Stimulated activated CD4-positive, alpha-beta T cell treated with anti-CD3 and anti-CD28 coated beads, Interleukin-12 subunit alpha, Interleukin-12 subunit beta, amount 100 ng/mL, for 4 hours (primary cell): ENCODE data around the gene TIGD2.

Experiments
- DNase-seq: peaks from one replicate; pipeline ENCODE4 v3.0.0-alpha.2; 2020

Gene TIGD2

DNA sequence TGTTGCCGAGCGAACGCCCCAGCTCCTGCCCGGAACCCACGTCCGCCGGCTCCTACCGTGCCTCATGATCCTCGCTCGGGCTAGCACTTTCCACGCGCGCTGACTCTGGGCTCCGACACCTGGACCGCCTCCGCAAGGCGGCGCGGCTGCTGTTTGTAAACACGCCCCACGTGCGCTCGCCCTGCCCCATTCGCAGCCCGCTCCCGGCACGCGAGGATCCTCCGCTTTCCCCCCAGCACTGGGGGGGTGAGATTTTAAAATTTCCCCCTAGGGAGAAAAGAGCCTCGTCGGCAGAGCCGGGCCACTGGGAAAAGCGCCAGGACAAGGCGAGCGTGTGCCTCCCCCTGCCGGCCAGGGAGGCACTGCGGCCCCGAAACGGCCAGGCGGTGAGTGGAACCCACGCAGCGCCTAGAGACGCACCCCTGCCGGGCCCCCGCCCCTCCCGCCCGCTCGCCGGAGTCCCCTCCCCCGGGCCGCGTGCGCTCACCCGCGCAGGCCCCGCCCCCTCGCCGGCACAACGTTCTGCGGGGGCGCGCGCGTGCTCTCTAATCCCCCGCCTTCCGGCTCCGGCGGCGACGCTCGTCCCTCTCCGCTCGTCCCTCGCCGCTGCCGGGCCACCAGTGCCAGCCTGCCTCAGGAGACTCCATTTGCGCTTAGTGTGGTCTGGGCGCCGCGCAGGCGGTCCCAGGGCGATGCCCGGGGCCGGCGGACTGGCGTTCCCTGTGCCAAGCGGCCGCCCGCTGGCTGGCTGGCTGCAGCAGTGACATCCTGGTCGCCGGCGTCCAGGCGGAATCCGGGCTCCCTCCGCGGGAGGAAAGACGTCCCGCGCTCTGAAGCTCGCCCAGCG is at the start of gene TIGD2:
TSS of gene TIGD2 (plus strand) at position 548 of the 847 bp plus-strand sequence. CDS start 1,442 bp downstream, outside the sequence.
- peak; percentile 88 for DNase-seq

DNA sequence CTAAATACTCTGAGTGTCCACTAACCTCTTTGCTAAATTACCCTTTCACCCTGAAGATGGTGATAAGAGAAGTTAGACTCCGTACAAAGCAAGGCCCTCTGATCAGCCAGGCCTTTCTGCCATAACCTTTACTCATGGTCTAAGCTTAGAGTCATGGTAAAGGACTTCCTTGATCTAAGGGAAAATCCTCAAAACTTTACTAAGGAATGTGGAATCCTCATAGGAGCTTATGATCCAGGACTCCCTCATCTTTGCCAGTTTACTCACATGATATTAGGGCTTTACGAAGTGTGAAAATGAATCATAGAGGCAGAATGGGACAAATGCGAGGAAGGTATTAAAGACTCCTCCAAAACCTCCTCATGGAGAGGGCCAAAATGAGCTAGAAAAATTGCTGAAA is 46.5 kb upstream of the TIGD2 start:
- no peak for DNase-seq

DNA sequence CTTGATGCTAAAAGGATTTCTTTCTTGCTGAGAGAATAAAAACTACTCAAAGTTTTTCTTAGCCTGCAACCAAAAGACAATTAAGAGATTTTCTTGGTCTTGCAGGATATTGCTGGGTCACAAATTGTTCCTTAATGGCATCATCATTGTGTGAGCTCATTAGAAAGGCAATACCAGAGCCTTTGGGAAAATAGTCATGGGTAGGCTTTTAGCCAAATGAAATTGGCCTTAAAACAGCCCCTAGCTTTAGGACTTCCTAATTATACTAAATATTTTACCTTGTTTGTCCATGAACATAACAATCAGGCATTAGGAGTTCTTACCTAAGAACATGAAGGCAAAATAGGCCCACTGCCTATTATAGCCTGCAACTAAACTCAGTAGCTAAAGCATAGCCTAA is 43.9 kb upstream of the TIGD2 start:
- no peak for DNase-seq

DNA sequence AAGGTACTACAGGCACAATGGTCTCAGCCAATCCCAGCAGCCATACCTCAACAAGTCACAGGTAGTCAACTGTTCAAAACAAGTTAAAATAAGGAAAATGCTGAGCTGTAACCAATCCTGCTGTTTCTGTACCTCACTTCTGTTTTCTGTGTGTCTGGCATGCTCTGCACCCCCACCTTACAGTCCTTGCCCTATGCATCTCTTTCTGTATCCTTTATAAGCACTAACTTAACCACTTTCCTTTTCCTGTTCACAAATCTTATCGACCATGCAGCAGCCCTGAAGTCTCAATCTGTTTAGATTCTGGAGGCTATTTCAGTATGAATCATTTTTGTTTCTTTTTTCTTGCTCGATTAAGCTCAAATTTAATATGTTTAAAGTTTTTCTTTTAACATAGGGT is 41.9 kb upstream of the TIGD2 start:
- DNase-seq = no peak

DNA sequence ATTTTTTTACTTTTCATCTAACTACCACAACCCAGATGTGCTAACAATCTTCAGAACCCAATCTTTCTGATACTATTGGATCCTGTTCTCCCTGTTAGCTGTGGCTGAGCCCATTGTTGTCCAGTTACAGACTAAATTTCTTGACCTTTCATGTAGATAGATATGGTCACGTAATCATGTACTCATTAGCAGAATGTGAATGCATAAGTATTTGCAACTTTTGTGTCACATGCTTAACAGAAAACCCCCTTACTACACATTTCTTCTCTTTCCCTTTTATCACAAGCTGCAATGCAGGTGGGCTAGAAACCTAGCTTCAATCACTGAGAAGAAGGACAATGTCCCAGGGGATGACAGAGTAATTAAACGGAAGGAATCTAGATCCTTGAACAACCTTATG is 41.3 kb upstream of the TIGD2 start:
- DNase-seq = no peak

DNA sequence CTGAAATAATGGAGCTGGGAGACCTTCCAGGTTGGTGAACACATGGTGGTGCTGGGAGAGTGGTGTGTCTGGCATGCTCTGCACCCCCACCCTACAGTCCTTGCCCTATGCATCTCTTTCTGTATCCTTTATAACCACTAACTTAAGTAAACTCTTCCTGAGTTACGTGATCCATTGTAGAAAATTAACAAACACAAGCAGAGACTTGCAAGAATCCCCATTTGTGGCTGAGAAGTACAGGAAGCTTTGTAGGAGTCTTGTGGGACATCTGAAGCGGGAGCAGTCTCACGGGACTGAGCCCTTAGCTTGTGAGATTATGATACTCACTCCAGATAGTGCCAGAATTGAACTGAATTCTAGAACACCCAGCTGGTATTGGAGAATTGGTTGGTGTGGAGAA is 40.0 kb upstream of the TIGD2 start:
- DNase-seq = no peak

DNA sequence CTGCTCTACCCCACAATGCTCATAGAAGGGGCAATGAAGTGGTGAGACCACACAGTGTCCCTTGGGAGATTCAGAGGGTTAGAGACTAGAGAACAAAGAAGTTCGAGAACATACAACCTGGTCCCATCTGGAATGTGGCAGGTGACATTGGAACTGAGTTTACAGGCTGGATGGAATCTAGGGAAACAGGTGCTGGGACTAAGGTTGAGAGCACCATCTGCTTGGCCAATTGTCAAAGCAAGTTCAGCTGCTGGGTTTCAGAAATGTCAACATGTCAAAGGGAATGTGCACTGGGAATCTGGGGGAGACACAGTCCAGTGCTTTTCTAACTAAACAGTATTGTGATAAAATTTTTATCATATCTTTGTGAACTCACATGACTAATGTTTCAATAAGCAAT is 38.4 kb upstream of the TIGD2 start:
- DNase-seq = no peak

DNA sequence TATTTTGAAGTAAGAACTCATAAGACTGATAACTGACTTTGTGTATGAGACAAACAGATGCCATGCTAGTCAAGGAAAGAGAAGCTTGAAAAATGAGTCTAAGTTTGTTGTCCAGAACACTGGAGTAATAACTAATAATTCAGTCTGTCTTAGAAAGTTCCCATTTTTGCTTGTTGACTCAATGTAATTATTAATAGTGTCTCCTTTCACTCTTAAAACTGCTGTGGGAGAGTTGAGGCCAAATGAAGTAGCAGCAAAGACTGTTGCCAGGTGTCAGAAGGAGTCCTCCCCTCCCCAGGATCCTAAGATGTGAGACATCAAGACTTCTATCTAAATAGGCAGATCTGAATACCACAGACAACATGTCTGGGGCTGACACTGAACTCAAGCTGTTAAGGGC is 33.6 kb upstream of the TIGD2 start:
- DNase-seq = no peak

DNA sequence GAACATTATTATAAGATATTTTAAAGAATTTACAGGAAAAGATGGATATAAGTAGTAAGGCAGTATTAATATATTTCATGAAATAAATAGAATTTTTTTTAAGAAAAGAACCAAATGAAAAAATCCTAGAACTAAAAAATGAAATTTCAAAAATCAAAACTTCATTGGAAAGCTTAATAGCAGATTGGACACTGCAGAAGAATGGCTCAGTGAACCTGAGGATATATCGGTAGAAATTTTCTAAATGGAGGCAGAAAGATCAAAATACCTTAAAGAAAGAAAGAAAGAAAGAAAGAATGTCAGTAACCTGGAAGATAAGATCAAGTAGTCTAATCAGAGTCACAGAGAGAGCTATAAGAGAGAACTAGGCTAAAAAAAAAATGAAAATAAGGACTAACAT is 33.0 kb upstream of the TIGD2 start:
- DNase-seq = no peak

DNA sequence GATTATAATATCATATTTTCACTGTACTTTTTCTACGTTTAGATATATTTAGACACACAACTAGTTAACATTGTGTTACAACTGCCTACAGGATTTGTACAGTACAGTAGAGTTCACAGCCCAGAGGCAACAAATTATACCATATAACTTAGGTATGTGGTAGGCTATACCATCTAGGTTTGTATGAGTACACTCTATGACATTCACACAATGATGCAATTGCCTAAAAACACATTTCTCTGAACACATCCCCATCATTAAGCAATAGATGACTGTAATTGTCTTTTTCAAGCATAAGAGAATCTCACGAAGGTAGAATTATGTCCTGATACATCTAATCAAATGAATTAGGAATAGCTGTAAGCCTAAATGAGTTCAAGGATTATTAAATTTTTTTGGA is 12.3 kb upstream of the TIGD2 start:
- no peak for DNase-seq

DNA sequence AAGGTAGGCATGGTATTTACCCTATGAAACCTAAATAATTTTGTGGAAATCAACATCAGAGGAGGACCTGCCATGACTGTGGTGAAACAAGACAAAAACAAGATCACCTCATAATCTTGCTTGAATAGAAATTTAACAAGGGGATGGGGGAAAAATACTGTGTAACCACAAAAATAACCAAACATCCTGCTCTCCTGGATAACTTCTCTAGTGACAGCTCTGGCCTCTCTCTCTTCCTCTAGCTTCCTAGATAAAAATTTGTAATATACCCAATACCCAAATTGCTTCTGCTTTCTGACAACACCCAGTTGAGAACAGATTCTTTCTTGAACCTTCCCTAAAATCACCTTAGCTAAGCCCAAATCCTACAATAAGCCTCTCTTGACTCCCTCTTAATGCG is 11.9 kb upstream of the TIGD2 start:
- DNase-seq = no peak

DNA sequence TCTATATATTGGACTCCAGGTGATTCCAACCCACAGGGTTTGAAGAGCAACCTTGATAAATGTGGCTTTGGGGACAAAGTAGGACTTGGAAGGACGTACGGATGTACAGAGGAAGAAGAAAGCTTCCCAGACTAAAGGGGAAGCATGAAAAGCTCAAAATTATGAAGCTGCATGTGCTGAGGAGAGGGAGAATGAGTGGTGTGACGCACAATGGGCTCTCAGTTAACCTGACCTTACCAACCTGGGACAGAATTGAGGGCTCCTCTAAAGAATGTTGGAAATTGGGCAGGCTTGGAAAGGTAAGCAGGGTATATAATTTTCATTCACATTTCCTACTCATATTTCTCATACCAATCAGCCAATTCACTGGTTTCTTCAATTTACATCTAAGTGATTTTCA is 10.5 kb upstream of the TIGD2 start:
- DNase-seq = no peak

DNA sequence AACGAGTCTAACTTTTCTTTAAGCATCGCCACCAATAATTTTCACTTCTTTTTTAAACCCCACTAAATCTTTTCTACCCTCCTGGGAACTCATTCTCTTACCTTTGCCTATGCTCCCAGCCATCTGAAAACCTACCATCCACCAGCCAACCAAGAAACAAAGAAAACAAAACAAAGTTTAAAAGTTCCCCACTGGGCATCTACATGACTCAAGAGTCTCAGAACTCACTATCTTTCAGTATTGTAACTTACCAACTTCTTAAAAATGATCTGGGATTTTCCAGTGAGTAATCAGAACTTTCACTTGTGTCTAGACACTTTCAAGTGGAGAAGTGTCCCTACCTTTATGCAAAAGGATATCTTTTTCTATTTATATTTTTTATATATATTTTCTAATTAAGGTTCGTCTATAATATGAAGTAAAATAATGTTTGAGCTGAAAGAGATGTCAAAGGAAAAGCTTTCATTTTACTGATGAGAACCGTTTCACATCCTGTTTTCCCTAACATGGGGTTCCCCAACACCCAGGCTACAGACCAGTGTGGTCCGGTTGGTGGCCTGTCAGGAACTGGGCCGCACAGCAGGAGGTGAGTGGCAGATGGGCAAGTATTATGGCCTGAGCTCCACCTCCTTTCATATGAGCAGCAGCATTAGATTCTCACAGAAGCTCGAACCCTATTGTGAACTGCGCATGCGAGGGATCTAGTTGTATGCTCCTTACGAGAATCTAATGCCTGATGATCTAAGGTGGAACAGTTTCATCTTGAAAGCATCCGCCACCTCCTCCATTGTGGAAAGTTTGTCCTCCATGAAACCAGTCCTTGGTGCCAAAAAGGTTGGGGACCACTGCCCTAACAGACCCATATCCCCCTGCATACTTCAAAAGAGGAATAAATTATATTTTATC is 9.8 kb upstream of the TIGD2 start:
- no peak for DNase-seq

DNA sequence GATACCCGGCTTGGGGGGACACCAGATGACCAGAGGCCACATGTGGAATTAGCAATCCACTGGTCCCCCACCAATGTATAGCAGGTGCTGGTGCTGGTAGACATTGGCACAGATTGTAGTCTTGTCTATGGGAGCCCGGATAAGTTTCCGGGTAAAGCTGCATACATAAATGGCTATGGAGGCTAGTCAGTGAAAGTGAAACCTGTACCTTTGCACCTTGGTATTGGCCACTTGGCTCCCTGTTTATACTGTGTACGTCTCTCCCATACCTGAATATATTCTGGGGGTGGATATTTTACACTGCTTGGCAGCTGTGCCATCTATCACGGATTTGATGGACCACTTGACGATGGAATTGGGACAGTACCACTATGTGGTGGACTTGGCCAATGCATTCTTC is 5.6 kb upstream of the TIGD2 start:
- no peak for DNase-seq

DNA sequence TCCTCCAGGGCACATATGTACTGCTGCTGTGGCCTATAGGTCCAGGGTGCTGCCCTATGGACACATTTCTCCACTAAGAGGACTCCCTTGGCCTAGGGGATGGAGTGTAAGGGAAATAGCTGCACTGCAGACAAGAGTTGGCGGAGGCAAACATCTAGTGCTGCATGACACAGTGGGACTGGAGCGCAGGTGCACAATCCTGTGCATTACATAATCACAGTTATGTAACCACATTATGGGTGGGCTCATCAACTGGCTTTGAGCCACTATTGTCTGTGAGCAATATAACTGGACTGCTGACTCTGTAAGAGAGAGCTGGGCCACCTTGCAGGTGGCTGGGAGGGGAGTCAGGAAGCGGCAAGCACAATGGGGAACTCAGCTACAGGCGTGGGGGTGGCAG is 3.2 kb upstream of the TIGD2 start:
- no peak for DNase-seq

DNA sequence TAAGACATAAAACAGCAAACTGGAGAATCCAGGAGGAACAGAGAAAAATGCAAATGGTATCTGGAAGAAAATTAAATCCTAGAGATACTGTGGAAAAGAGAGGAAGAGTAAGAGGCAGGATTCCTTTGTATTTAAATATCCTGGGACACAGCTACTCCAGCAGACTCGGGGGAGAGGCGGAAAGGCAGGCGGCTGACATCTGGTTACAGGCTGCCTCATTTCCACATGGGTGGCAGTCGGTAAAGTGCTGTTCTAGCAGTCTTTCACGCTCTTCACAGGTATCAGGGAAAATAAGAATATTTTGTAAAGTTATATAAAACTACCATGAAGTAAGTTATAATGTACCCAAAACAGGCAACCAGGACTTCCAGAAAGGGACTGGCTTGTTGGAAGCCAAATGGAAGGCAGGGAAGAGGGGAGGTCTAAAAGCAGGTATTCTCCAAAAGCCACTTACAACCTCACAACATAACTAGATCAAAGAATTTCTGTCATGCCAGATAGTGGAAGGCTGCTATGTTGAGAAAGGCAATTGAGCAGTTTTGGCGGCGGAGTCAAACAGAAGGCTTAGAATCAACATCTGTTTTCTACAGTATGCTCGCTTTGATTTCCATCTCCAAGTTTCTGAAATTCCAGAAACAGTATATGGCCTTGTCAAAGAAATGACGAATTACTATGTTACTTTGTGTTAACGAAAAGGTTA is 1.3 kb upstream of the TIGD2 start:
- no peak for DNase-seq

DNA sequence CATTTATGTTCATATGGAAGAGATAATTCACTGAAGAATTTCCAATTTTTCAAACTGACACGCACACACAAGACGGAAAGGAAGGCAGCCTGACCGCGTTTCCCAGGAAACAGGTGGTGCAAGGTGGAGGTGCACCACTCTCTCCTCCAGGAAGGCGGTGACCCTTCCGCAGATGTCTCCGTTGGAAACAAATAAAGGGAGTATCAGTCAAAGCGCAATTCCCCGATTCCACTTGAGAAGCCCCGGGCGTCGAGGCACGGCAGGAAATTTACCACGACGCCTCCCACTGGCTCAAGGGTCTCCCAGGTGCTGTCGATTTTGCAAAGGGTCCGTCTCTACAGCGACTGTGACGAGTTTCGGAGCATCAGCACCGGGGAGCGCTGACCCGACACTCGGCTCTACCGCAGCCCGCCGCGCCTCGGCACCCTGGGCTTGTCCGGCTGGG is 770 bp upstream of the TIGD2 start:
- no peak for DNase-seq

DNA sequence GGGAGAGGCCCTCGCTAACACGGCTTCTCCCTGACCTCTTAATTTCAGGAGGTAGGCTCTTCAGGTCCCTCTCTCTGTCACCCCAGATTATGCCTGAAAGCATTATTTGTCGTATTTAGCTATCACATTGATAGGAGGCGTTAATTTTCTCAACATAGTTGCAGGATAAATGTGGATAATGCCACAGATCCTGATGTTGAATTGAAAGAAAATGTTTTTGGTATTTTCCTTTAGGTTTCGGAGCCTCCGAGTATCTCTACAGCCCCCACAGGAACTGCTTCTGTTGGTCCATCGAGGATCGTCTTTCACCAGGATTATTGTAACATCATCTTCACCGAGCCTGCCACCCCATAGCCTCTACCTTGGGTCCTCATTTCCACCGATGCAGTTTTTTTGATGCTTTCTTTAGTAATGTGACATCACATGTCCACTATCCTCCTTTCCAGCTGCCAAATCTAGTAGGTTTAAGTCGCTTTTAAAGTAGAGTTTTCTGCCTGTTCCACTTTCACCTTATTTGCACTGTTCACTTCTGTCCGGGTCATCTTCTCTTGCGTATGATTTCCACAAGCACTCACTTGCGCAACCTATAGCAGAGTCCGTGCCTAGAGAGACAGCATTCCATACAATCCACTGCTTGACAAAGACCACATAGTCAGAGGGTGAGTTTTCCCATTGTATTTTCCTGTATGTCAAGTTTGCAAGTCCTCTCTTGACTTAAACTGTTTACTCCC is 665 bp downstream of the TIGD2 start:
- DNase-seq = no peak

DNA sequence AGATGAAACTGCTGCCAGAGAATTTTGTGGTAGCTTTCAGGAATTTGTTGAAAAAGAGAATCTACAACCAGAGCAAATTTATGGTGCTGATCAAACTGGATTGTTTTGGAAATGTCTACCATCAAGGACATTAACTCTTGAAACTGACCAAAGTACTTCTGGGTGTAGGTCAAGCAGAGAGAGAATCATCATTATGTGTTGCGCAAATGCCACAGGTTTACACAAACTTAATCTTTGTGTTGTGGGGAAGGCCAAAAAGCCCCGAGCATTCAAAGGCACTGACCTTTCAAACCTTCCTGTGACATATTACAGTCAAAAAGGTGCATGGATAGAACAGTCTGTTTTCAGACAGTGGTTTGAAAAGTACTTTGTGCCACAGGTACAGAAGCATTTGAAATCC is 2.1 kb downstream of the TIGD2 start:
- DNase-seq = no peak

DNA sequence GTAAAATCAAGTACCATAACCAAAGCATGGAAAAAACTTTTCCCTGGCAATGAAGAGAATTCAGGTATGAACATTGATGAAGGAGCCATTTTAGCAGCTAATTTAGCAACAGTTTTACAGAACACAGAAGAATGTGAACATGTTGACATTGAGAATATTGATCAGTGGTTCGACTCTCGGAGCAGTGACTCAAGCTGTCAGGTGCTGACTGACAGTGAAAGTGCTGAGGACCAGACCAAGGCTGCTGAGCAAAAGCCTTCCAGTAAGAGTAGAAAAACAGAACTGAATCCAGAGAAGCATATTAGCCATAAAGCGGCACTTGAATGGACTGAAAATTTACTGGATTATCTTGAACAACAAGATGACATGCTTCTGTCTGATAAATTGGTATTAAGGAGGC is 2.8 kb downstream of the TIGD2 start:
- no peak for DNase-seq

DNA sequence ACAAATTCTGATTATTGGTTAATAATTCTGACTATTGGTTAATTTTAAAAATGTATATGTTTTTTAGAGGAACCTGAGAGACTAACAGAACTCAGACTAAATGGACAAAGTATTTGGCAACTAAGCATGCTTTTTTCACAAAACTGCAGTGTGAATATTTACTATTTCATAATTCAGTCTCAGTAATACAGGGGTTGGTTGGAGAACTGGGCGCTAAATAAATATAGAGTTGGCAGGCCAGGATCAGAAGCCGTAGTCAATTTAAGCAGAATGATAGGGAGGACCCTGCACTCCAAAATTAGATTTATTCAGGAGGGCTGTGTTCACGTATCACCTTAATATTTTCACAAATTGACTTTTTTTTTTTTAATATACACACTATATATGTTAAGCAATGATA is 5.8 kb downstream of the TIGD2 start:
- no peak for DNase-seq

DNA sequence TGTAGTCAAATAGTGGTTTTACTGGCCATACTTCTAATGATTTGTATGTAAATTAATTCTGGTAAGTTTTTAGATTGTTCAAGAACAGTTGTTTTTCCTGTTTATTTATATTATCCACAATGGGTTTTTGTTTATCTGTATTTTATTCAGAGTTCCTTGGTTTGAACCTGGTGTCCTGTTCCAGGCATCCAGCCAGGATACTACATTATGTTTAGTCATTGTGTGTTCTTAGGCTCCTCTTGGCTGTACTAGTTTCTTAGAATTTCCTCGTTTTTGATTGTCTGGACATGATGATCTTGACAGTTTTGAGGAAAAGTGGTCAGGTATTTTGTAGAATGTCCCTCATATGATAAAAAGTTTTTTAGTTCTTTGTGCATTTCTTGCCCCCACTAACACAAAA is 7.8 kb downstream of the TIGD2 start:
- DNase-seq = no peak

DNA sequence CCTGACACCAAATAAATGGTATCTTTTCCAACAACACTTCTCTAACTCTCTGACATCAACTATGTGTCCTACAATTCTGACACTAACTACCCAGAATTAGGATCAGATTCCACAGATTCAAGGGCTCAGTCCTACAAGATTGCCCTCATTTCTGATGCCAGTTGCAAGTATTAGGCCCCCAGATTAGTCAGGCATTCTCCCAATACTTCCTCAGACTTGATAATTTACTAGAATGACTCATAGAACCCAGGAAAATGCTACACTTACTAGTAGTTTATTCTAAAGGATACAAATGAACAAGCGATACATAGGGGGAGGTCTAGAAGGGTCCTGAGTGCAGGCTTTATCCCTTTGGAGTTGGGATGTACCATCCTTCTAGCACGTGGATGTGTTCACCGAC is 8.5 kb downstream of the TIGD2 start:
- no peak for DNase-seq
